Adrenal gland (tissue), 5 donors: Measurements from ENCODE around the gene KCNA10.

ENCODE experiments used
- POLR2A ChIP-seq, 2 donors: fragments of 450-650 bp; IDR thresholded peaks; one replicate each; pipeline ENCODE4 v1.6.1; 2017; ENCODE audit warnings: antibody characterized with exemption in 2 of 2, mild to moderate bottlenecking in 2 of 2, moderate library complexity in 1 of 2
- TF ChIP-seq, protein P1 (sequence below), 6 experiments: fragments of 450-650 bp in 4 of 6; fragments of 200-600 bp in 2 of 6; sonication (generic) in 1 of 6; IDR thresholded peaks; 1 replicate in 5 of 6; 2 replicates in 1 of 6; pipeline versions ENCODE4 v1.5.1 to v1.8.0; 2016 to 2021; ENCODE audit warnings: antibody characterized with exemption in 6 of 6, mild to moderate bottlenecking in 2 of 6, moderate library complexity in 1 of 6
- donor health status: DM: no; HTN: no; CAD: no.

DNA sequence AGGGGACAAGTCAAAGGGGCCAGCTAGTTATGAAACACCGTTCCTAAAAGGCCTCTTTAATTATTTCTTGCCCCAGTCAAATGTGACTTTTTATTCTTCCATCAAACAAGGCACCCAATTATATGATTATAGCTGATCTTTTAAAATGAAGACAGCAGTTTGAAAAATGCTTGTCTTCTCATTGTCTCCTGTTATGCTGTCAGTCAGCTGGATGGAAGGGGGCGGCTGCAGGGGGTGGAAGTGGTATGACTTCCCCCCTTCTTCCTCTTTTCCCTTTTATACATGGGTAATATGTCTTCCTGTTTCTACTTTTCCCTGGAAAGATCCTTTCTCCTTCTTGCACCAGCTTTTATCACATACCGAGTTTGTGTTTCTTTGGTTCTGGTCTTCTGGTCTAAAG, 25.8 kb upstream of the KCNA10 start:
- TF ChIP-seq, protein P1, sequence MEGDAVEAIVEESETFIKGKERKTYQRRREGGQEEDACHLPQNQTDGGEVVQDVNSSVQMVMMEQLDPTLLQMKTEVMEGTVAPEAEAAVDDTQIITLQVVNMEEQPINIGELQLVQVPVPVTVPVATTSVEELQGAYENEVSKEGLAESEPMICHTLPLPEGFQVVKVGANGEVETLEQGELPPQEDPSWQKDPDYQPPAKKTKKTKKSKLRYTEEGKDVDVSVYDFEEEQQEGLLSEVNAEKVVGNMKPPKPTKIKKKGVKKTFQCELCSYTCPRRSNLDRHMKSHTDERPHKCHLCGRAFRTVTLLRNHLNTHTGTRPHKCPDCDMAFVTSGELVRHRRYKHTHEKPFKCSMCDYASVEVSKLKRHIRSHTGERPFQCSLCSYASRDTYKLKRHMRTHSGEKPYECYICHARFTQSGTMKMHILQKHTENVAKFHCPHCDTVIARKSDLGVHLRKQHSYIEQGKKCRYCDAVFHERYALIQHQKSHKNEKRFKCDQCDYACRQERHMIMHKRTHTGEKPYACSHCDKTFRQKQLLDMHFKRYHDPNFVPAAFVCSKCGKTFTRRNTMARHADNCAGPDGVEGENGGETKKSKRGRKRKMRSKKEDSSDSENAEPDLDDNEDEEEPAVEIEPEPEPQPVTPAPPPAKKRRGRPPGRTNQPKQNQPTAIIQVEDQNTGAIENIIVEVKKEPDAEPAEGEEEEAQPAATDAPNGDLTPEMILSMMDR (IDR thresholded peaks at IDR 0.05) = no peak
- TF ChIP-seq POLR2A (IDR thresholded peaks at IDR 0.05) = no peak
